GM18505 (cell line): ENCODE measurements around the gene SLC6A19.

Experiments
- ATAC-seq: cut with Tn5 transposase; IDR thresholded peaks from one replicate; pipeline ENCODE4 v1.9.1; 2021; ENCODE audit not compliant: unreplicated experiment
- POLR2A ChIP-seq: IDR thresholded peaks from 4 replicates; pipeline ENCODE4 v1.6.1; 2011; ENCODE audit warnings: borderline replicate concordance; ENCODE audit not compliant: insufficient read depth, insufficient read length; ENCODE audit errors: extremely low read depth

SLC6A19 gene

DNA sequence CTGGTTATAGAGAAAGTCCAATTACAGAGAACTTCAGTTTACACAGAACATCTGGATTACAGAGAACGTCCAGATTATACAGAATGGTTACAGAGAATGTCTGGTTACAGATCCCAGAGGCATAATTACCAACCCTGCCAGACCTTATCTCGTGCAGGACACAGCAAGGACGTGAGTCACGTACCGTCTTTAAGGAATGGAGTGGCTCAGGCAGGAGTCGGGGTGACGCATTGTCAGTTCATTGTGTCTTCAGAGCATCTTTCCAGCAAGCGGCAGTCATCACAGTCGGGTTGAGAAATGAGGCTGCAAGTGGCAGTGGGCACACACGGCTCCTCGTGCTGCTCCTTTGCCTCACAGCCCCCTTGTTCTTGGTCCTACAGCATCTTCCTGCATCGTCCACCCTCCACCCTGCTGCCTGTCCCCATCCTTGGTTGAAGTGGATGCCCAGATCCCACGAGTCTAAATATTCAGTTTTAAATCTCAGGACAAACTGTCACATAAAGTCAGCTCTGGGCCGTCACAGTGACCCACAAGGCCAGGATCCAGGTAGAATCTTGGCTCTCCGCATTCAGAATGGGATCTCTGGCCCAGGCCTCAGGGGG is 30.0 kb upstream of the SLC6A19 start:
- ATAC-seq, result no peak
- no peak for TF ChIP-seq POLR2A

DNA sequence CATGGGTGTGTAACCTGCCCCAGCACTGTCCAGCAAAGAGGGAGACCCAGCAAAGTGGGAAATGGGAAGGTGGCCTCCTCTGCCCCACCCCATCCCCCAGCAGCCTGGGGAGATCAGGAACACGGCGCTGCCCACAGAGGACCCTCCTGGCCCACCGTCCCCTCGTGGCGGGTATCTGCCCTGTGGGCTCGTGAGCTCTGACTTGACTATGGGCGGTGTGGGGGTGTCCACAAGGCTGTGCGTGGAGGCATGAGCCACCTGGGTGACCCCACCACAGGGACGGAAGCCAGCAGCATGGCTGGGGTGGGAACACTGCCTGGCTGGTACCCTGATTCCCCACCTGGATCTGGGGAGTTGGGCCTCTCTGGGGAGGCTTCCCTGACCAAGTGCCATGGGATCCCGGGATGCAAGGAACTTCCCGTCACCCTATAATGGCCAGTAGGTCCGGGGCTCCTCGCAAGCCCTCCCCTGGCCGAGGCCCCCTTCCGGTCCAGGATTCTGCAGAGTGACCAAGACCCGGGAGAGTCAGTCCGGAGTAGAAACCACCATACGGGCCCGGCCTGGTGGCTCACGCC is 29.3 kb upstream of the SLC6A19 start:
- no peak for TF ChIP-seq POLR2A
- ATAC-seq, result no peak

DNA sequence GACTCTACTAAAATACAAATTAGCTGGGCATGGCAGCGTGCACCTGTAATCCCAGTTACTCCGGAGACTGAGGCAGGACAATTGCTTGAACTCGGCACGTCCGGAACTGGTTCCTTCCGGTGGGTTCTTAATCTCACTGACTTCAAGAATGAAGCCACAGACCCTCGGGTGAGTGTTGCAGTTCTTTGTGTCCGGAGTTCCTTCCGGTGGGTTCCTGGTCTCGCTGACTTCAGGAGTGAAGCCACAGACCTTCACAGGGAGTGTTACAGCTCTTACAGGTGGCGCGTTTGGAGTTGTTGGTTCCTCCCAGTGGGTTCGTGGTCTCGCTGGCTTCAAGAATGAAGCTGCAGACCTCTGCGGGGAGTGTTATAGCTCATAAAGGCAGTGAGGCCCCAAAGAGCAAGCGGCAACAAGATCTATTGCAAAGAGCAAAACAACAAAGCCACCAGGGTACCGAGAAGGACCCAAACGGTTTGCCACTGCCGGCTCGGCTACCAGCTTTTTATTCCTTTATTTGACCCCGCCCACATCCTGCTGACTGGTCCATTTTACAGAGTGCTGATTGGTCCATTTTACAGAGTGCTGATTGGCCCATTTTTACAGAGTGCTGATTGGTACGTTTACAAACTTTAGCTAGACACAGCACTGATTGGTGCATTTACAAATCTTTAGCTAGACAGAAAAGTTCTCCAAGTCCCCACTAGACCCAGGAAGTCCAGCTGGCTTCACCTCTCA is 28.6 kb upstream of the SLC6A19 start:
- no peak for TF ChIP-seq POLR2A
- no peak for ATAC-seq

DNA sequence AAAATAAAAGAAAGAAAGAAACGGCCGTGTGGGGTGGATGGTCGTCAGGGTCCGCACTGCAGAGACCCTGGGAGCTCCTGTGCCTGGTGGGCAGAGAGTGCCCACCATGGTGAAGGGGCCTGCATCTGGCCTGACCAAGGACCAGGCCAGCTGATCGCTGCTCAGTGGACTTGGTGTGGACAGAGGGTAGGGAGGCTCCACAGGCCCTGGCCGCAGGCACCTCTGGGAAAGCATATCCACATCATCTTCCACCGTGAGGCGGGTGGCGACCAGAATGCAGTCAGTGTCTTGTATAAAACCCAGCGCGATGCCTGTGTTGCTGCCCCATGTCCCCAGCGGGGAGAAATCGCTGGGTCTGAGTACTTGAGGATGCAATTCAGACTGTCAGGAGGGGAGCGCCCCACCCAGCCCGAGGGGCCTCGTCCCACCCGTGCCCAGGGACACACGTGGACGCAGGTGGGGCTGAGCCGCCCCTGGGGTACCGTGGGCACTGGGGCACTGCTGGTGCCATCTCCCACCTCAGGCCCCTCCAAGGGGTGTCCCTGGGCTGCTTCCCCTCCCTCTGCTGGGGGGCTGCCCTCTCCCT is 27.8 kb upstream of the SLC6A19 start:
- no peak for TF ChIP-seq POLR2A
- no peak for ATAC-seq

DNA sequence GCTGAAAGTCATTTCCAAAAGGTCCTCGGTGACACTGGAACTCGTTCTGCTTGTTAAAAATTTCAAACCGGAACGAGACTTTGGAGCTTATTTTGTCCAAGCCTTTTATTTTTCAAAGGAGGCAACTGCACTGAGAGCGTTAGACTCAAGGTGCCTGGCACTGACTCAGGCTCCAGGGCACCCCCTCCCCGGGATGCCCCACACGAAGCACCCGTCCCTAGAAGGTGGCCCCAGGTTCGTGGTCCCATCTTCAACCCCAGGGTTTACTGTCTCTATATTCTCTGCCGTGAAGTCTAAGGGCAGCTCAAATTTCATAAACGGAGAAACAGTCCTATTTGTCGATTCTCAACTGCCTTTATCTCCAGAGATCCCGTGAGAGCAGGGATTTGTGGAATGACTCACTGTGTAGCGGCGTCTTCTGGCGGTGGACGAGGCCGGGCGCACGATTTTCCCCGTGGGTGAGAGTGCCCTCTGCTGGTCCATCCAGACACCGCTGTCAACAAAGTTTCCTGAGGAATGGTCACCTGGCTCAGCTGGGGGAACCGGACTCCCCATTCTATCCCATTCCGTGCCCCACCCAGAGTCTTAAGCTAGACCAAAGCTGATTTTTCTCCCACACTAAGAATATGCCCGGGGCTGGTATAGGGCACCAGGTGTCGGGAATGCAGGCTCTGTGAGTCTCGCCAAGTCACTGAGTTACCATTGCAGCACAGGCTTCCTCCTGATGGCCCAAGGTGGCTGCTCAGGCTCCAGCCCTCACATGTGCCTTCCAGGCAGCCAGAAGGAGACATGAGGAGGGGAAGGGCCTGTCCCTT is 27.1 kb upstream of the SLC6A19 start:
- no peak for TF ChIP-seq POLR2A
- no peak for ATAC-seq

DNA sequence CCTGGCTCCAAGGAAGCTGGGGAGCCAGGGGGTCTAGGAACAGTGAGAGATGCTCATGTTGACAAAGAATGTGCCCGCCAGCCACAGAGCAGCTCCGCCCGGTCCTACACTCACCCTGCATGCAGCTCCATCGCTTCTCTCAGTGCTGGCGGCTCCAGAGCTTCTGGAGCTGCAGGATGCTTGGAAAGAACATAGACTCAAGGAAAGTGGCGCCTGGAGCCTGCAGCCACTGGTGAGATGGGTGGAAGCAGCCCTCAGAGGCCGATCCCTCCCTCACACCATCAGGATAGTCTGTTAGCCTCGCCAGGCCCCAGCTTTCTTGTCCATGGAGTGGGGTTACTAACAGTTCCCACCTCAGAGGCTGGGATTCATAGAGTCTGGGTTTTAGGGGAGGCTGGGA is 26.4 kb upstream of the SLC6A19 start:
- TF ChIP-seq POLR2A, result no peak
- ATAC-seq, result no peak

DNA sequence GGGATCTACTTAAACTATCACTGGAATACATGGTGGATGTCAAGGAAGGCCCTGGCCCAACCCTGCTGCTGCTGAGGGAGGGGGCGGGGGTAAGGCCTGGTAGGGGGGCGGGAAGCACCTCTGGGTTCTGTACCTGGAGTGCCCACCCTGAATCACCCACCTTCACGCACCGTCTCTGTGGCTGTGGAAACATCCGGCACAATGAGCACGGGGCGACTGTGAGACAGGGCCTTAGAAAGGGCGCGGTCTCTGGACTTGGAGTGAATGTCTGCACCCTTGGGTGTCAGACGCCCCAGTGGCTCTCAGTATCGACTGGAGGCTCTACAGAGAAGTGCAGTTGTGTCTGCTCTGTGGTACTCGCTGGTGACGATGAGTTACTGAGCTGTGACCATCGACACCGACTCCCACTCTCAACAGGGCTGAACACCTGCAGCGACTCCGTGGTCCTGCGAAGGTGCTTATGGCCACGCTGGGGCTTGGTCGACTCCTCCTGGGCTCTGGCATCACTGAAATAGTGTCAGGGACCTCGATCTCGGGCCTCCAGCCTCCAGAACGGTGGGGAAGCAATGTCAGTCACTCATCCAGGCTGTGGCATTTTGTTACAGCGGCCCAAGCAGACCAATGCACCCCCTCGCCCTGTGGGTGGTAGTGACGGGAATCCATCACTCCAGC is 25.5 kb upstream of the SLC6A19 start:
- no peak for TF ChIP-seq POLR2A
- no peak for ATAC-seq

DNA sequence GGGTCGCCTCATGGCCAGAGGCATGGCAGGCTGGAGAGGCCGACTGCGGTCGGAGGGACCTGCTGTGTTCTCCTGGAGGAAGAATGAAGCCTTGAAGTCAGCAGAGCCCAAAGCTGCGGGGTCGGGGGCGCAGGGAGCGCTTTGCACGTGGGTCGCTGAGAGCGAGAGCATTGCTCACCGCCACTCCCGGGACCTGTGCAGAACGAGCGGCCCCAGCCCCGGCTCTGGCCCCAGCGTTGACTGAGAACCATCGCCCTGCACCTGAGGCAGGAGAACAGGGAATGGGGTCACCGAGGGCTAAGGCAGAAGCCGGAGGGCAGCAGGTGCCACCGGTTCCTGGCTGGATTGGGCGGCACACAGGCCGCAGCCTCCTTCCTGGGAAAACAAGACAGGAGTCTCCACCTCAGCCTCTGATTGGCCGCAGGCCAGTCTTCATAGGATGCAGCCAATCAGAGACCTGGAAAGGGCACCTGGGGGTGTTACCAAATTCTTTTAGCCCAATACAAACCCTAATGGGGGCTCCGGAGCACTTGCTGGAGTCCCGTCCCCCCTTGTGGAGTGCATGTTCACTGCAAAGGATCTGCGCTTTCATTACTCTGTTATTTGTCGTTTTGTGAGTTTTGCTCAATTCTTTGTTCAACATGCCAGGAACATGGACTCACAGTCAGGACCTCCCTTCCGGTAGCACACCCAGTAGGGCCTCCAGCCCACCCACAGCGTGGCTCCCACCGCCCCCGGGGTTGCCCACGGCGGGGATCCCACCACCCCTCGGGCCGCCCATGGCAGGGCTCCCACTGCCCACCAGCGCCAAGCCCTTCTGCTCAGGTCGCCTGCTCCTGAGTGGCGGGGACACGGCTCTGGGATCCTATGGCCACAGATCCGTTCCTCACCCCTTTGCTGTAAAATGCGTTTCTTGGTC is 24.7 kb upstream of the SLC6A19 start:
- no peak for ATAC-seq
- TF ChIP-seq POLR2A, result no peak

DNA sequence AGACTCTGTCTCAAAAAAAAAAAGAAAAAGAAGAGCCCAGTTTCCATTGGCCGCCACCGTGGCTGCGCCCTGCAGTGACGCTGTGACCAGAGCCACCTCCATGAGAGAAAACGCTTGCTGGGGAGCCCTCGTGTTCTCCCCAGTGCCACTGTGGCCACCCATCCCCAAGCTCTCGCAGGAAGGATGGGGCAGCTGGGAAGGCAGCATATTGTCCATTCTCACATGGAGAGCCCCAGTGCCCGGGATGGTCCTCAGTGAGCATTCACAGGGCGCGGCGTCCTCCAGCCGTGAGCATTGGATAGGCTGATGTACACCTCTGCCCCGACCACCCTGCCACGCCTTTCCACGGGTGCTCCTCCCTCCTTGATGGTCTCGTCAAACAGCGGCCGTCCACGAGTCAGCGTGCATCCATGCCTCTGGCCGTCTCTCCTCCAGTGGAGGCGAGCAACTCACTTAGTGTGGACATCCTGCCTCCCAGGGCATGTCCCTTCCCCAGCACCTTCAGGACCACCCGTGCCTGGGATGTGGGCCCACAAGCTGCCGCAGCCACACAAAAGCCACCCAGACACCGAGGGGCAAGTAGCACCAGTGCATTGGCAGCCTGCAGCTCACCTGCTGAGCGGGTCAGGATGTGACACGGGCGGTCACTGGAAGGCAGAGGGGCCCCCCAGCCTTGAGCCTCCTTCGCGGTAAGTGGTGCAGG is 23.4 kb upstream of the SLC6A19 start:
- no peak for ATAC-seq
- no peak for TF ChIP-seq POLR2A

DNA sequence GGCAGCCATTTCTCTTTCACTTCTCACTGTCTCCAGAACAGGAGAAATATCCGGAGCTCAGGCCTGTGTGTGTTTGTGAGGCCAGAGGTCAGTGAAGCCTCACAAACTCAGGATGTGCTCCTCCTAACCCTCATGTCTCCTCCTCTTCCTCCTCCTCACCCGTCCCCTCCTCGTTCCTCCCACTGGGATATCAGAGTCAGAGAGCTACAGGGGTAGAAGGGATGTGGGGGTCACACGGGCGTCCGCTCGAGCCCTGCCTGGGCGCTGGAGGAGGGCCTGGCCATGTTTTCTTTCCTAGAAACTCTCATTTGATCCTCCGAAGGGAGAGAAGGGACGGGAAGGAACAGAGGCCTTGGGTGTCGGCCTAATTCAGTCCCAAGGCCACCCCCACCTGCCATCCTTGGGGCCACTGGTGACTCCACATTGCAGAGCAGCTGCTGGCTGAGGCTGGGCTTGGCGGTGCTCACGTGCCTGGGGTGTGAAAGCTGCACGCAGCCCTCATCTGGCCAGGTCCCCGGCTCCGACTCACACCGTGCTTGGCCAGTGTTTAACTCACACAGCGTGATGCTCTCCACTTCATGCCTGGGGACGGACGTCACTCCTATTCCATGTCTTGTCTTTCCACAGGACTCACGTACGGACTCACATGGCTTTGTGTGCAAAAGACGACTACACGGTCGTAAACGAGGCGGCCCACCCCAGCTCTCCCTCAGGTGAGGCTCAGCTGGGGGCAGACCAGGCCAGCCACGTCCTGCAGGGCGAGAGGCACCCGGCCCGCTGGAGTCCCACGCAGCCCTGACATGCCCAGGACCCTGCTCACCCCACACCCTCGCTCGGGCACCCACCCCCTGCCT is 22.6 kb upstream of the SLC6A19 start:
- TF ChIP-seq POLR2A, result no peak
- no peak for ATAC-seq

DNA sequence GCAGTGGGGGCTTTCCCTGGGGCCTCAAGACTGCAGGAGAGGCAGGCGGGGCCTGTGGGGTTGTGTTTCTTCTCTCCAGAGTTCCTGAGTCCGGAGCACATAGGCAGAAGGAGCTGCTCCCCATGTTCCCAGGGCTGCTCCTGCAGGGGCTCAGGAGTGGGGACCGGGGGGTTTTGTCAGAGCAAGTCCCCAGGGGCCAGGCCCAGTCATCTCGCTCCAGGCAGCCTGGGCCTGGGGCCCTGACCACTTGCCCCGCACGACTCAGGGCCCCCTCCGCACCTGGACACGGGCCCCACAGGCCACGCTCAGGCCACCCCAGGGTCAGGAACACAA is 22.0 kb upstream of the SLC6A19 start:
- TF ChIP-seq POLR2A, result no peak
- no peak for ATAC-seq

DNA sequence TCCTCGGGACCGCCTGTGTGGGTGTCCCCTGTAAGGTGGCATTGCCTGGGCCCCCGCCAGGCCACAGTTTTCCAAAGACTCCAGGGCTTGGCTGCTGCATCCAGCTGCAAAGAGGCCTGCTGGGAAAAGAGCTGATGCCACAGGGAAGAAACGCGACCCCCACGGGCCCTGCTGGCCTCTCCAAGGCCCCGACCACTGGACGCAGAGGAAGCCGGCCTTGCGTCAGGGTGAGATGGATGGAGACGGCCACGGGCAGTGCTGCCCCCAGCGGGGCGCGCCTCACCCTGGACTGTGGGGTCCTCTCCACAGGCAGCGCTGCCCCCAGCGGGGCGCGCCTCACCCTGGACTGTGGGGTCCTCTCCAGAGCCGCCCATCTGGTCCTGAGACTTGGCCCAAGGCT is 21.3 kb upstream of the SLC6A19 start:
- no peak for TF ChIP-seq POLR2A
- ATAC-seq, result no peak
